ENCODE data around the gene SYT17.

The SYT17 gene

GRCh38 chr16:19168371-19169081 is 486 bp downstream of the SYT17 start:
- H2BK15ac ChIP-seq (ENCODE audit: low read length), result peak overlapping the region; percentile 79
- H2AK5ac ChIP-seq (ENCODE audit: low read depth, low read length), result peak overlapping the region; percentile 80
- H3K14ac ChIP-seq (ENCODE audit: low read length), result peak overlapping the region; percentile 56
- peaks cover 0 to 59% (median 14%) of the 10 kb centered on the region in 3 experiments for H3K27me3 ChIP-seq (ENCODE audit: control insufficient read depth in 3 of 3, insufficient read depth in 3 of 3, low read depth in 1 of 3, low read length in 3 of 3)
- H3K4me3 ChIP-seq (ENCODE audit: low read length in 2 of 2), result peak overlapping the region; percentile 45 to 93
- peaks cover 2% of the 10 kb centered on the region for H3K79me1 ChIP-seq (ENCODE audit: low read depth, low read length)
- peak overlapping the region; percentile 67 for H2BK5ac ChIP-seq (ENCODE audit: low read length)
- H4K91ac ChIP-seq (ENCODE audit: low read depth, low read length, poor library complexity), result peak overlapping the region; percentile 48
- H3K27ac ChIP-seq (replicated peaks; ENCODE audit: low read length), result no peak overlapping the region
- H3K36me3 ChIP-seq (replicated peaks in 1 of 2; ENCODE audit: control insufficient read depth in 2 of 2, insufficient read depth in 2 of 2, low read length in 2 of 2), result no peaks in the 10 kb centered on the region
- DNase-seq (ENCODE audit: low spot score), result peak; percentile 21
- peaks cover 0 to 2% of the 10 kb centered on the region in 2 donors for H3K9me3 ChIP-seq (replicated peaks in 1 of 2; ENCODE audit: control insufficient read depth in 2 of 2, insufficient read depth in 1 of 2, low read depth in 1 of 2, low read length in 2 of 2)
- H3K23ac ChIP-seq (ENCODE audit: low read depth, low read length, poor library complexity), result peak overlapping the region; percentile 51
- H2AFZ ChIP-seq (ENCODE audit: low read length), result peak overlapping the region; percentile 95
- H4K8ac ChIP-seq (ENCODE audit: low read depth, low read length), result no peak overlapping the region
- H3K4me2 ChIP-seq (ENCODE audit: insufficient read depth, low read length, poor library complexity, severe bottlenecking), result peak overlapping the region; percentile 87
- peak overlapping the region; percentile 43 for H2BK12ac ChIP-seq (ENCODE audit: low read length)
- H3K9ac ChIP-seq (ENCODE audit: low read depth, low read length, poor library complexity), result peak overlapping the region; percentile 91
- no CpG with 5 or more reads among the region's 68 CpGs for WGBS, 2 donors (ENCODE audit: extremely low coverage in 2 of 2, insufficient read length in 2 of 2, insufficient replicate concordance in 1 of 2)
- H2BK120ac ChIP-seq (ENCODE audit: low read depth, low read length), result peak overlapping the region; percentile 76
- no peak overlapping the region for H3K4ac ChIP-seq (ENCODE audit: low read length)
- H3K18ac ChIP-seq (ENCODE audit: low read length), result peak overlapping the region; percentile 98
- H3K4me1 ChIP-seq (ENCODE audit: control insufficient read depth in 2 of 2, insufficient read depth in 1 of 2, low read depth in 1 of 2, low read length in 2 of 2), result peaks cover 4 to 5% of the 10 kb centered on the region in 2 donors

GRCh38 chr16:19169082-19169639 is 1.1 kb downstream of the SYT17 start:
- Histone ChIP-seq H3K4me3 (ENCODE audit: low read length in 2 of 2) (peak overlapping the region; percentile 45 to 93), H4K91ac (ENCODE audit: low read depth, low read length, poor library complexity) (no peak overlapping the region)

GRCh38 chr16:19170043-19170655 is 2.1 kb downstream of the SYT17 start:
- WGBS, 2 donors (ENCODE audit: extremely low coverage in 2 of 2, insufficient read length in 2 of 2, insufficient replicate concordance in 1 of 2), result no CpG with 5 or more reads among the region's 7 CpGs
- H3K4me3 ChIP-seq (ENCODE audit: low read length in 2 of 2), result no peak overlapping the region
- H3K27me3 ChIP-seq (ENCODE audit: control insufficient read depth in 3 of 3, insufficient read depth in 3 of 3, low read depth in 1 of 3, low read length in 3 of 3), result peaks cover 0 to 49% (median 14%) of the 10 kb centered on the region in 3 experiments
- no peak overlapping the region for H2AFZ ChIP-seq (ENCODE audit: low read length)
- no peak overlapping the region for H4K8ac ChIP-seq (ENCODE audit: low read depth, low read length)
- no peak overlapping the region for H3K9ac ChIP-seq (ENCODE audit: low read depth, low read length, poor library complexity)
- H3K9me3 ChIP-seq (replicated peaks in 1 of 2; ENCODE audit: control insufficient read depth in 2 of 2, insufficient read depth in 1 of 2, low read depth in 1 of 2, low read length in 2 of 2), result peaks cover 0 to 2% of the 10 kb centered on the region in 2 donors
- H3K18ac ChIP-seq (ENCODE audit: low read length), result no peak overlapping the region
- H3K36me3 ChIP-seq (replicated peaks in 1 of 2; ENCODE audit: control insufficient read depth in 2 of 2, insufficient read depth in 2 of 2, low read length in 2 of 2), result no peaks in the 10 kb centered on the region
- H2BK5ac ChIP-seq (ENCODE audit: low read length), result no peak overlapping the region
- no peak overlapping the region for H2BK15ac ChIP-seq (ENCODE audit: low read length)
- H3K4ac ChIP-seq (ENCODE audit: low read length), result no peak overlapping the region
- no peak overlapping the region for H2BK120ac ChIP-seq (ENCODE audit: low read depth, low read length)
- H3K14ac ChIP-seq (ENCODE audit: low read length), result no peak overlapping the region
- no peak overlapping the region for H3K4me2 ChIP-seq (ENCODE audit: insufficient read depth, low read length, poor library complexity, severe bottlenecking)
- peaks cover 2% of the 10 kb centered on the region for H3K79me1 ChIP-seq (ENCODE audit: low read depth, low read length)
- H3K4me1 ChIP-seq (ENCODE audit: control insufficient read depth in 2 of 2, insufficient read depth in 1 of 2, low read depth in 1 of 2, low read length in 2 of 2), result peaks cover 4 to 5% of the 10 kb centered on the region in 2 donors
- no peak for DNase-seq (ENCODE audit: low spot score)
- H3K27ac ChIP-seq (replicated peaks; ENCODE audit: low read length), result no peak overlapping the region
- H4K91ac ChIP-seq (ENCODE audit: low read depth, low read length, poor library complexity), result no peak overlapping the region
- H3K23ac ChIP-seq (ENCODE audit: low read depth, low read length, poor library complexity), result no peak overlapping the region
- no peak overlapping the region for H2BK12ac ChIP-seq (ENCODE audit: low read length)
- H2AK5ac ChIP-seq (ENCODE audit: low read depth, low read length), result no peak overlapping the region

More at GRCh38 chr16:19169082-19169639, 1.1 kb downstream of the SYT17 start:
- Histone ChIP-seq H3K36me3 (replicated peaks in 1 of 2; ENCODE audit: control insufficient read depth in 2 of 2, insufficient read depth in 2 of 2, low read length in 2 of 2) (no peaks in the 10 kb centered on the region), H3K14ac (ENCODE audit: low read length) (no peak overlapping the region), H3K27me3 (ENCODE audit: control insufficient read depth in 3 of 3, insufficient read depth in 3 of 3, low read depth in 1 of 3, low read length in 3 of 3) (peaks cover 0 to 54% (median 14%) of the 10 kb centered on the region in 3 experiments), H3K9ac (ENCODE audit: low read depth, low read length, poor library complexity) (peak overlapping the region; percentile 66), H2BK120ac (ENCODE audit: low read depth, low read length) (no peak overlapping the region), H2AK5ac (ENCODE audit: low read depth, low read length) (peak overlapping the region; percentile 30), H3K23ac (ENCODE audit: low read depth, low read length, poor library complexity) (no peak overlapping the region), H4K8ac (ENCODE audit: low read depth, low read length) (no peak overlapping the region), H3K27ac (replicated peaks; ENCODE audit: low read length) (no peak overlapping the region), H2BK5ac (ENCODE audit: low read length) (no peak overlapping the region), H2BK15ac (ENCODE audit: low read length) (peak overlapping the region; percentile 79), H3K9me3 (replicated peaks in 1 of 2; ENCODE audit: control insufficient read depth in 2 of 2, insufficient read depth in 1 of 2, low read depth in 1 of 2, low read length in 2 of 2) (peaks cover 0 to 2% of the 10 kb centered on the region in 2 donors), H2AFZ (ENCODE audit: low read length) (peak overlapping the region; percentile 95), H3K18ac (ENCODE audit: low read length) (peak overlapping the region; percentile 98), H3K79me1 (ENCODE audit: low read depth, low read length) (peaks cover 2% of the 10 kb centered on the region), H2BK12ac (ENCODE audit: low read length) (peak overlapping the region; percentile 76), H3K4me1 (ENCODE audit: control insufficient read depth in 2 of 2, insufficient read depth in 1 of 2, low read depth in 1 of 2, low read length in 2 of 2) (peaks cover 4 to 5% of the 10 kb centered on the region in 2 donors), H3K4me2 (ENCODE audit: insufficient read depth, low read length, poor library complexity, severe bottlenecking) (peak overlapping the region; percentile 87), H3K4ac (ENCODE audit: low read length) (no peak overlapping the region)
- no CpG with 5 or more reads among the region's 19 CpGs for WGBS, 2 donors (ENCODE audit: extremely low coverage in 2 of 2, insufficient read length in 2 of 2, insufficient replicate concordance in 1 of 2)
- no peak for DNase-seq (ENCODE audit: low spot score)
